SK-N-SH treated with all-trans-retinoic acid at 6 μM for 48 hours (cell line): ENCODE data around the gene ZNF107.

Experiments used
- ATAC-seq: fragments of 200-7000 bp; cut with Tn5 transposase; 3 replicates; pipeline ENCODE4 v1.9.1; 2020; ENCODE audit warnings: mild to moderate bottlenecking, moderate library complexity
- ARNTL ChIP-seq: fragments of 450-650 bp; formaldehyde crosslinking; IDR thresholded peaks from 2 replicates; pipeline ENCODE4 v1.5.0; 2020; ENCODE audit warnings: low read depth, mild to moderate bottlenecking, moderate library complexity, borderline replicate concordance
- BACH2 ChIP-seq: fragments of 250-450 bp; sonication (Bioruptor Pico); IDR thresholded peaks from 2 replicates; pipeline ENCODE4 v1.9.0; 2021; ENCODE audit warnings: mild to moderate bottlenecking, borderline replicate concordance
- CSDC2 ChIP-seq: fragments of 250-450 bp; sonication (Bioruptor Pico); IDR thresholded peaks from 2 replicates; pipeline ENCODE4 v1.5.0; 2020; ENCODE audit warnings: mild to moderate bottlenecking, moderate library complexity
- ESRRG ChIP-seq: fragments of 250-450 bp; sonication (Bioruptor Pico); IDR thresholded peaks from 2 replicates; pipeline ENCODE4 v1.6.1; 2021; ENCODE audit warnings: mild to moderate bottlenecking
- GLIS3 ChIP-seq: fragments of 250-450 bp; sonication (Bioruptor Pico); IDR thresholded peaks from 2 replicates; pipeline ENCODE4 v1.5.0; 2020; ENCODE audit warnings: mild to moderate bottlenecking, moderate library complexity
- ISL1 ChIP-seq: fragments of 250-450 bp; sonication (Bioruptor Pico); IDR thresholded peaks from 2 replicates; pipeline ENCODE4 v2.1.2; 2022; ENCODE audit warnings: mild to moderate bottlenecking, moderate library complexity
- OSR1 ChIP-seq: fragments of 250-450 bp; sonication (Bioruptor Pico); IDR thresholded peaks from 2 replicates; pipeline ENCODE4 v1.8.0; 2022; ENCODE audit warnings: moderate library complexity, mild to moderate bottlenecking, inconsistent platforms
- TCF4 ChIP-seq: fragments of 250-450 bp; sonication (Bioruptor Pico); IDR thresholded peaks from 2 replicates; pipeline ENCODE4 v1.8.0; 2021; ENCODE audit warnings: mild to moderate bottlenecking, moderate library complexity, borderline replicate concordance
- ZC3H10 ChIP-seq: fragments of 250-450 bp; sonication (Bioruptor Pico); IDR thresholded peaks from 2 replicates; pipeline ENCODE4 v1.5.1; 2021; ENCODE audit warnings: mild to moderate bottlenecking, moderate library complexity
- ZFP3 ChIP-seq: fragments of 250-450 bp; sonication (Bioruptor Pico); IDR thresholded peaks from 2 replicates; pipeline ENCODE4 v1.5.0; 2020; ENCODE audit warnings: mild to moderate bottlenecking, moderate library complexity
- ZNF8 ChIP-seq: fragments of 450-650 bp; formaldehyde crosslinking; IDR thresholded peaks from 2 replicates; pipeline ENCODE4 v1.5.0; 2020; ENCODE audit warnings: mild to moderate bottlenecking, moderate library complexity
- TF ChIP-seq, protein P1 (sequence below): fragments of 250-450 bp; sonication (Bioruptor Pico); IDR thresholded peaks from 2 replicates; pipeline ENCODE4 v1.5.1; 2021; ENCODE audit warnings: mild to moderate bottlenecking, moderate library complexity
- TF ChIP-seq, protein P2 (sequence below): fragments of 250-450 bp; sonication (Bioruptor Pico); IDR thresholded peaks from 2 replicates; pipeline ENCODE4 v1.8.0; 2021; ENCODE audit warnings: low read depth, mild to moderate bottlenecking, moderate library complexity, borderline replicate concordance
- TF ChIP-seq, protein P3 (sequence below): fragments of 250-450 bp; sonication (Bioruptor Pico); IDR thresholded peaks from 2 replicates; pipeline ENCODE4 v1.8.0; 2020; ENCODE audit warnings: mild to moderate bottlenecking, moderate library complexity, borderline replicate concordance

ZNF107 gene

DNA sequence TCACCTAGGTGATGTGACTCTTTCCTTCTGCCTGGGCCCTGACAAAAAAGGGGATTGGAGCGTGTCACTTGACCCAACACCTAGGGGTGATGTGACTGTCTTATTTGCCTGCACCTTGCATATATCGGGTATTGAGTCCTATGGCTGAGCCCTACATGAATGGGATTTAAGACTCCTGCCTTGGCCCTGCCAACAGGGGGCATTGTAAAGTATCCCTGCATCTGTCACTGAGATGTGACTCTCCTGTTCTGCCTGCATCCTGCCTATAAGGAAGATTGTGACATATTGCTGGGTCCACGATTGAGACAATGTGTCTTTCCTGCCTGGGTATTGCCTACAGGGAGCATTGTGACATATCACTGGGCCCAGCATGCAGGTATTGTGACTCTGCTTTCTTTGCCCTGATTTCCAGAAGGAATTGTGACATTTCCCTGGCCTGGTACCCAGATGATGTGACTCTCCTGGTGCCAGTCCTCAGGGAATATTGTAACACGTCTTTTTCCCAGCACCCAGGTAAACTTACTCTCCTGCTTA is 14.2 kb upstream of the ZNF107 start:
- TF ChIP-seq ISL1 (no peak), BACH2 (CRISPR knock-in tag) (no peak), ESRRG (CRISPR knock-in tag) (no peak)
- TF ChIP-seq, protein P1, sequence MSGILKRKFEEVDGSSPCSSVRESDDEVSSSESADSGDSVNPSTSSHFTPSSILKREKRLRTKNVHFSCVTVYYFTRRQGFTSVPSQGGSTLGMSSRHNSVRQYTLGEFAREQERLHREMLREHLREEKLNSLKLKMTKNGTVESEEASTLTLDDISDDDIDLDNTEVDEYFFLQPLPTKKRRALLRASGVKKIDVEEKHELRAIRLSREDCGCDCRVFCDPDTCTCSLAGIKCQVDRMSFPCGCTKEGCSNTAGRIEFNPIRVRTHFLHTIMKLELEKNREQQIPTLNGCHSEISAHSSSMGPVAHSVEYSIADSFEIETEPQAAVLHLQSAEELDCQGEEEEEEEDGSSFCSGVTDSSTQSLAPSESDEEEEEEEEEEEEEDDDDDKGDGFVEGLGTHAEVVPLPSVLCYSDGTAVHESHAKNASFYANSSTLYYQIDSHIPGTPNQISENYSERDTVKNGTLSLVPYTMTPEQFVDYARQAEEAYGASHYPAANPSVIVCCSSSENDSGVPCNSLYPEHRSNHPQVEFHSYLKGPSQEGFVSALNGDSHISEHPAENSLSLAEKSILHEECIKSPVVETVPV (CRISPR knock-in tag) = no peak
- ATAC-seq = no peak

DNA sequence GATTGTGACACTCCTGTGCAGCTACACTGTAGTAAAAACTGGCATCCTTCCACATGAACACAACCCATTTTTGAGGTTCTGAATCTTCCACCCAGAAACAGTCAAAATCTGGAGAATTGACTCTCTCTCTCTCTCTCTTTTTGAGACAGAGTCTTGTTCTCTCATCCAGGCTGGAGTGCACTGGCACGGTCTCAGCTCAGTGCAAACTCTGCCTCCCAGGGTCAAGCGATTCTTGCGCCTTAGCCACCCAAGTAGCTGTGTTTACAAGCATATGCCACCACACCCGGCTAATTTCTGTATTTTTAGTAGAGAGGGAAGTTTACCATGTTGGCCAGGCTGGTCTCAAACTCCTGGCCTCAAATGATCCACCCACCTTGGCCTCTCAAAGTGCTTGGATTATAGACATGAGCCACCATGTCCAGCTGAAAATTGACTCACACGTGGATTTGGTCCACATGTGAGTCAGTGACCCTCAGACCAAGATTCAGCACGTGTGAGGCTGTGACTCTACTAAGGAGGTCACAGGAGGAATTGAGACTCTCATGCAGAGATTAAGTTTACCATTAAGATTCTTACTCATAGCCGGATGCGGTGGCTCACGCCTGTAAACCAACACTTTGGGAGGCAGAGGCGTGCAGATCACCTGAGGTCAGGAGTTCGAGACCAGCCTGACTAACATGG is 12.1 kb upstream of the ZNF107 start:
- no peak for TF ChIP-seq TCF4 (CRISPR knock-in tag)
- no peak for TF ChIP-seq ARNTL
- TF ChIP-seq ISL1 = no peak
- no peak for TF ChIP-seq ESRRG (CRISPR knock-in tag)
- no peak for TF ChIP-seq GLIS3 (CRISPR knock-in tag)
- TF ChIP-seq BACH2 (CRISPR knock-in tag) = no peak
- TF ChIP-seq ZFP3 = no peak
- no peak for TF ChIP-seq ZNF8 (CRISPR knock-in tag)
- no peak for TF ChIP-seq CSDC2
- TF ChIP-seq, protein P1 (CRISPR knock-in tag) = no peak
- TF ChIP-seq, protein P2, sequence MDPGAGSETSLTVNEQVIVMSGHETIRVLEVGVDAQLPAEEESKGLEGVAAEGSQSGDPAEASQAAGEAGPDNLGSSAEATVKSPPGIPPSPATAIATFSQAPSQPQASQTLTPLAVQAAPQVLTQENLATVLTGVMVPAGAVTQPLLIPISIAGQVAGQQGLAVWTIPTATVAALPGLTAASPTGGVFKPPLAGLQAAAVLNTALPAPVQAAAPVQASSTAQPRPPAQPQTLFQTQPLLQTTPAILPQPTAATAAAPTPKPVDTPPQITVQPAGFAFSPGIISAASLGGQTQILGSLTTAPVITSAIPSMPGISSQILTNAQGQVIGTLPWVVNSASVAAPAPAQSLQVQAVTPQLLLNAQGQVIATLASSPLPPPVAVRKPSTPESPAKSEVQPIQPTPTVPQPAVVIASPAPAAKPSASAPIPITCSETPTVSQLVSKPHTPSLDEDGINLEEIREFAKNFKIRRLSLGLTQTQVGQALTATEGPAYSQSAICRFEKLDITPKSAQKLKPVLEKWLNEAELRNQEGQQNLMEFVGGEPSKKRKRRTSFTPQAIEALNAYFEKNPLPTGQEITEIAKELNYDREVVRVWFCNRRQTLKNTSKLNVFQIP = no peak
- TF ChIP-seq, protein P3, sequence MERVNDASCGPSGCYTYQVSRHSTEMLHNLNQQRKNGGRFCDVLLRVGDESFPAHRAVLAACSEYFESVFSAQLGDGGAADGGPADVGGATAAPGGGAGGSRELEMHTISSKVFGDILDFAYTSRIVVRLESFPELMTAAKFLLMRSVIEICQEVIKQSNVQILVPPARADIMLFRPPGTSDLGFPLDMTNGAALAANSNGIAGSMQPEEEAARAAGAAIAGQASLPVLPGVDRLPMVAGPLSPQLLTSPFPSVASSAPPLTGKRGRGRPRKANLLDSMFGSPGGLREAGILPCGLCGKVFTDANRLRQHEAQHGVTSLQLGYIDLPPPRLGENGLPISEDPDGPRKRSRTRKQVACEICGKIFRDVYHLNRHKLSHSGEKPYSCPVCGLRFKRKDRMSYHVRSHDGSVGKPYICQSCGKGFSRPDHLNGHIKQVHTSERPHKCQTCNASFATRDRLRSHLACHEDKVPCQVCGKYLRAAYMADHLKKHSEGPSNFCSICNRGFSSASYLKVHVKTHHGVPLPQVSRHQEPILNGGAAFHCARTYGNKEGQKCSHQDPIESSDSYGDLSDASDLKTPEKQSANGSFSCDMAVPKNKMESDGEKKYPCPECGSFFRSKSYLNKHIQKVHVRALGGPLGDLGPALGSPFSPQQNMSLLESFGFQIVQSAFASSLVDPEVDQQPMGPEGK (CRISPR knock-in tag) = no peak
- TF ChIP-seq OSR1 = no peak
- no peak for ATAC-seq

DNA sequence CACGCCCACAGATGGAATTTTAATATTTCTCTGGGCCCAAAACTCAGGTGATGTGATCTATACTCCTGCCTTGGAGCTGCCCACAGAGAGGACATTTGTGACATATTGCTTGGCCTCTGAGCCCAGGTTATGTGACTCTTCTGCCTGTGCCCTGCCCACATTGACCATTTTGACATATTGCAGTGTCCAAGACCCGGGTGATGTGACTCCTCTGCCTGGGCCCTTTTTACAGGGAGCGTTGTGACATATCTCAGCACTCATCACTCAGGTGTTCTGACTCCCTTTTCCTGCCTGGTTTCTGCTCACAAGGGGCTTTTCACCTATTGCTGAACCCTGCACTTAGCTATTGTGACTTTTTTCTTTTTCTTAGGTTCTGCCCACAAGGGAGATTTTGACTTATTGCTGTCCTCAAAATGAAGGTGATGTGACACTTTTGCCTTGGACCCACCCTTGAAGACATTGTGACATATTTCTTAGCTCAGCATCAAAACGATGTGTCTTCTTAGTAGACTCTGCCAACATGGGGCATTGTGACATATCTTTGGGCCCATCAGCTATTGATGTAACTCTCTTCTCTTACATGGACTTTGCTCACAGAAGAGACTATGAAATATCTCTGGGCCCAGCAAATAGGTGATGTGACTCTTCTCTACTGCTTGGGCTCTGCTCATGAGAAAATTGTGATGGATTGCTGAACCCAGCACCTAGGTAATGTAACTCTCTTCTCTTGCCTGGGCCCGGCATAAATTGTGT is 11.0 kb upstream of the ZNF107 start:
- TF ChIP-seq TCF4 (CRISPR knock-in tag) (no peak), ZC3H10 (CRISPR knock-in tag) (no peak), ZNF8 (CRISPR knock-in tag) (no peak), OSR1 (no peak)
- TF ChIP-seq, protein P1 (CRISPR knock-in tag) = no peak

DNA sequence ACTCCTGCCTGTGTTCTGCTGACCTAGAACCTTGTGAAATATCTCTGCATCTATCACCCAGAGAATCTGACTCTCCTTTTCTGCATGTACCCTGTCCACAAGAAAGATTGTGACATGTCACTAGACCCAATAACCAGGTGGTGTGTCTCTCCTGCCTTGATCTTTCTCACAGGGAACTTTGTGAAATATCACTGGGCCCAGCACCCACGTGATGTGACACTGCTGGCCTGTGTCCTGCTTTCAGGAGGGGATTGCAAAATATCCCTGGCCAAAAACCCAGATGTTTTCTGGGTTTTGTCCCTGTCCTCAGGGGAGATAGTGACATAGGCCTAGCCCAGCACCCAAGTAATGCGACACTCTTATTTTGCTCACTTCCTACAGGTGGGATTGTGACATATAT is 10.1 kb upstream of the ZNF107 start:
- TF ChIP-seq TCF4 (CRISPR knock-in tag) (no peak), ZC3H10 (CRISPR knock-in tag) (no peak), ZFP3 (no peak), ESRRG (CRISPR knock-in tag) (no peak), ARNTL (no peak)
- TF ChIP-seq, protein P2 = no peak
- TF ChIP-seq, protein P1 (CRISPR knock-in tag) = no peak
- TF ChIP-seq, protein P3 (CRISPR knock-in tag) = no peak
- ATAC-seq = no peak

More for the DNA sequence above, 11.0 kb upstream of the ZNF107 start:
- ATAC-seq = no peak
